ENCODE data around the gene ERC2.

Gene ERC2

DNA sequence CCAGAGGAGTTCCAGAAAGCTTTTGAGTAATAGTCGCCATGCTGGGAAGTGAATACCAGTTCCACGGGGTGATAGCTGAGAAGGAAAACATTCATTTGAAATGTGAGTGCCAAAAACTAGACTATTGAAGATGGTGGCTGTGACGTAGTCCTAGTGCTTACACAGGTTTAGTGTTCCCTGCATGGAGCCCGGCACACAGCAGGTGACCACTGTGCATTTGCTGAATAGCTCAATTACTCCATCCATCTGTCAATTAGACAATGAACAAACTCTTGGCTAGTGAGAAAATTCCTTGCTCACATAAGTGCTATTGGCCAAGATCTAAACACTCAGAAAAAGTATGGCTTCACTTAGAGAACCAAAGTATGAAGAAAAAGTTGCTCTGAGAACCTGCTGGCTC lies 533.0 kb downstream of the ERC2 start:
- H3K27me3 Mint-ChIP-seq, result no peaks in the 10 kb centered on the region
- no peaks in the 10 kb centered on the region for H3K36me3 Mint-ChIP-seq (ENCODE audit: low read depth)
- no peak overlapping the region for H3K4me3 Mint-ChIP-seq
- H3K4me1 Mint-ChIP-seq (ENCODE audit: low read depth), result no peaks in the 10 kb centered on the region
- H3K9me3 Mint-ChIP-seq, result no peaks in the 10 kb centered on the region
- intact Hi-C loops (cut with micrococcal nuclease), result no loop called here
- no peak overlapping the region for H3K27ac Mint-ChIP-seq

DNA sequence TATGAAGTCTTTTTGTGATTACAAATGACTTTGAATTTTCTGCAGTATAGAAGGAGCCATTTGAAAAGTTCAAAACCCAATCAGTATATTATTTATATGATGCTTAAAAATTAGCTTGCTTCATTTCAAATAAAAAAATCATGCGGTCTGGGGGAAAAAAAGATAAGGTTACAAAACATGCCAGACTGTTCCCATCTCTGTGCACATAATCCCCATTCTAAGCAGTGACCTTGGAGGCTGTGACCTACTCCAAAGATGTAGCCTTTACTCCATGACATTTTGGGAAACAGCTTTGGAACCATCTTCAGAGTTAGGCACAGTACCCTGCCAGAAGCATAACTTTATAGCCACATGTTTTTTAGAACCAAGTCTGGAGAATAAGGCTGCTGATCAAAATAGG lies 533.5 kb downstream of the ERC2 start:
- Mint-ChIP-seq H3K9me3 (no peaks in the 10 kb centered on the region), H3K4me1 (ENCODE audit: low read depth) (no peaks in the 10 kb centered on the region), H3K27me3 (no peaks in the 10 kb centered on the region), H3K36me3 (ENCODE audit: low read depth) (no peaks in the 10 kb centered on the region), H3K27ac (no peak overlapping the region), H3K4me3 (no peak overlapping the region)
- intact Hi-C loops (cut with micrococcal nuclease), result no loop called here

DNA sequence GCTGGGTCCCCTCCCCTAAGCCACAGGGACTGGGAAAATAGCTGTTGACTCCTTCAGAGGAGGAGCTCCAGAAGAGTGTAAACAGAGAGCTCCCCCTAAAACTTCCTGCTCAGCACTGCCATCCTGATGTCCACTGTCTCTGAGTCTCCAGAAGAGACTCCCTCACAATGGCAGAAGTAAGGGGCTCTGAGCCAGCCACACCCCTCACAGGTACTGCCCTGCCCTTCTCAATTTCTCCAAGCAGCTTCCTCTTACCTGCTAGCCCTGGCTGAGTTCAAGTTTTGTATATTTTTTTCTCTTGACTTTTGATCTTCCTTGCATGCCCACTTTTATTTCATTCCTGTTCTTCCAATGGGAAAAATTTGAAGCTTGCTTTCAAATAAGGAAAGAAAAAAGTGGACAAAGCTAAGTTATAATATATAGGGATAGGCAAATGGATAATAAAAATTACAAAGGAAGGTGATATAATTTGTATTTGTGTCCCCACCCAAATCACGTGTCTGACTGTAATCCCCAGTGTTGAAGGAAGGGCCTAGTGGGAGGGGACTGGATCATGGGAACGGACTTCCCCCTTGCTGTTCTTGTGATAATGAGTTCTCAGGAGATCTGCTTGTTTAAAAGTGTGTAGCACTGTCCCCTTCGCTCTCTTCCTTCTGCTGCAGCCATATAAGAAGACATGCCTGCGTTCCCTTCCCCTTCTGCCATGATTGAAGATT lies 539.0 kb downstream of the ERC2 start:
- Mint-ChIP-seq H3K27ac (no peak overlapping the region), H3K27me3 (no peaks in the 10 kb centered on the region), H3K36me3 (ENCODE audit: low read depth) (no peaks in the 10 kb centered on the region), H3K4me3 (no peak overlapping the region), H3K4me1 (ENCODE audit: low read depth) (no peaks in the 10 kb centered on the region), H3K9me3 (peaks cover 14% of the 10 kb centered on the region)
- intact Hi-C loops (cut with micrococcal nuclease), result no loop called here

DNA sequence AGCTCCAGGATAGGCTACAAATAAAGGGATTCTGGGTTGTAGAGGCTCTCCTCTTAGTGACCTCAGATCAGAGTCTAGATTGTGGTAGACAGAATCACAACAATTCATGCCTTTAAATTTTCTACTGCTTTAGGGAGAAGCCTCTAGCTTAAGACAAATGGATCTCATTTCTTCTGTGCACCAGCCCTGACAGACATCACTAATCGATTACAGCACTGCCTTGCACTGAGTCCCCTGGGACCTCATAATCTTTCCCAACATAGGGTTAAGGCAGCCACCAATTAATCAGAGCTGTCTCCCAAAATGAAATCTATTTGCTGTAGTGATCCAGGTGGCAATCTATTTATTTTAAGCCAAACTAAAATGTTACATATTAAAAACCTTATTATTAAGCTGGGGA lies 544.6 kb downstream of the ERC2 start:
- Mint-ChIP-seq H3K4me3 (no peak overlapping the region), H3K36me3 (ENCODE audit: low read depth) (no peaks in the 10 kb centered on the region), H3K27me3 (no peaks in the 10 kb centered on the region), H3K9me3 (peaks cover 3% of the 10 kb centered on the region), H3K4me1 (ENCODE audit: low read depth) (no peaks in the 10 kb centered on the region), H3K27ac (no peak overlapping the region)
- intact Hi-C loops (cut with micrococcal nuclease), result no loop called here

DNA sequence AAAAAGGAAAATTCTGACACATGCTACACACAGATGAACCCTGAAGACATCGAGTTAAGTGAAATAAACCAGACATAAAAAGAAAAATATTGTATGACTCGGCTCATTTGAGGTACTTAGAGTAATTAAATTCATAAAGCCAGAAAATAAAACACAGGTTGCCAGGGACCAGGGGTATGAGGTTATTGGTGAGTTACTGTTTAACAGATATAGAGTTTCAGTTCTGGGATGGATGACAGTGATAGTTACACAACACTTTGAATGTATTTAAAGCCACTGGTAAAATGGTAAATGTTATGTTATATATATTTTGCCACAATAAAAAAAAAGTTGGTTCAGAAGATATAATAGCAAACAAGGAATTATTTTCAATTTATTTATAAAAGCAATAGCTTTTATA lies 545.1 kb downstream of the ERC2 start:
- Mint-ChIP-seq H3K27ac (no peak overlapping the region), H3K4me1 (ENCODE audit: low read depth) (no peaks in the 10 kb centered on the region), H3K4me3 (no peak overlapping the region), H3K9me3 (no peaks in the 10 kb centered on the region), H3K36me3 (ENCODE audit: low read depth) (no peaks in the 10 kb centered on the region), H3K27me3 (no peaks in the 10 kb centered on the region)
- intact Hi-C loops (cut with micrococcal nuclease), result no loop called here

DNA sequence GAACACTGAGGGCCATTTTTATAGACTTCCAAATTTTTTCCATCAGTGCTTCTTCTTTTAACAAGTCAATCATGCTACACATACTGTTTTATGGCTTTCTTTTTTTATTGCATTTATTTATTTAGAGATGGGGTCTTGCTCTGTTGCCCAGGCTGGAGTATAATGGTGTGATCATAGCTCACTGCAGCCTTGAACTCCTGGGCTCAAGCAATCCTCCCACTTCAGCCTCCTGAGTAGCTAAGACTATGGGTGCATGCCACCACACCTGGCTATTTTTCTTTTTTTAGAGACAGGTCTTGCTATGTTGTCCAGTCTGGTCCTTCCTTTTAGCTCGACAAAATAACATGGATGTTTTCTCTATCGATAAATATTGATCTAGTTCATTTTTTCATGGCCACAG lies 555.4 kb downstream of the ERC2 start:
- H3K27me3 Mint-ChIP-seq, result no peaks in the 10 kb centered on the region
- H3K9me3 Mint-ChIP-seq, result no peaks in the 10 kb centered on the region
- no peaks in the 10 kb centered on the region for H3K36me3 Mint-ChIP-seq (ENCODE audit: low read depth)
- intact Hi-C loops (cut with micrococcal nuclease), result no loop called here
- H3K4me1 Mint-ChIP-seq (ENCODE audit: low read depth), result no peaks in the 10 kb centered on the region
- H3K27ac Mint-ChIP-seq, result no peak overlapping the region
- no peak overlapping the region for H3K4me3 Mint-ChIP-seq

DNA sequence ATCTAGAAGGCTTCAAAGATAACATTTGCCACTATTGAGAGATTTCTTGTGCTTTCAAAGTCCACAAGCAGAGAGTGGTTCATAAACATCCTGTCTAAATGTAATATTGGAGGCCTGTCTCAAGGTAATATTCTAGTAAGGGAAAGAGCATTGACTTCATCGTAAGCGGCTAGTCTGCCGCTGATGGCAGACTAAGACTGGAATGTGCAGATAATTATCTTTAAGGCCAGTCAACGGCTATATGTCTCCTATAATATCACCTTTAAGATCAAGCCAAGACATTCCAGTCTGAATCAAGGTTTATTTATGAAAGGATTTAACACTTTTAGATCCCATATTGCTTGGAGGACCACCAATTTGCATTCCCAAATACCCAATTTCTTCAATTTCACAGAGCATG lies 557.0 kb downstream of the ERC2 start:
- no peaks in the 10 kb centered on the region for H3K27me3 Mint-ChIP-seq
- intact Hi-C loops (cut with micrococcal nuclease), result no loop called here
- H3K4me3 Mint-ChIP-seq, result no peak overlapping the region
- H3K9me3 Mint-ChIP-seq, result no peaks in the 10 kb centered on the region
- no peak overlapping the region for H3K27ac Mint-ChIP-seq
- H3K36me3 Mint-ChIP-seq (ENCODE audit: low read depth), result no peaks in the 10 kb centered on the region
- H3K4me1 Mint-ChIP-seq (ENCODE audit: low read depth), result no peaks in the 10 kb centered on the region

DNA sequence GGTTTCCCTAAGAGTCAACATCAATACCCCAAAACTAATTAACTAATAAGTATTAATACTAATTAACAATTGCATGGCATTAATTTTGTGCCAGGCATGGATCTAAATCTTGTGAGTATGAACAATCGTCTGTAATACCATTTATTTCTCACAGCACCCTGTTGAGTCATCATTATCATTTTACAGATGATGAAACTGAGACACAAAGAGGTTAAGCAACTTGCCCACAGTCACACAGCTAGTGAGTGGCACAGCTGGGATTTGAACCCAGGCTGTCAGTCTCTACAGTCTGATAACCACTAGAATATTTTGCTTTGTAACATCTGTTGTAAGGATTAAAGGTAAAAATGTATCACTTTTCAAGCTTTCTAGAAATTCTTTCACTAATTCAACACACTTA lies 557.7 kb downstream of the ERC2 start:
- no peaks in the 10 kb centered on the region for H3K9me3 Mint-ChIP-seq
- no peaks in the 10 kb centered on the region for H3K4me1 Mint-ChIP-seq (ENCODE audit: low read depth)
- H3K27me3 Mint-ChIP-seq, result no peaks in the 10 kb centered on the region
- no peak overlapping the region for H3K27ac Mint-ChIP-seq
- no peak overlapping the region for H3K4me3 Mint-ChIP-seq
- H3K36me3 Mint-ChIP-seq (ENCODE audit: low read depth), result no peaks in the 10 kb centered on the region
- intact Hi-C loops (cut with micrococcal nuclease), result no loop called here

DNA sequence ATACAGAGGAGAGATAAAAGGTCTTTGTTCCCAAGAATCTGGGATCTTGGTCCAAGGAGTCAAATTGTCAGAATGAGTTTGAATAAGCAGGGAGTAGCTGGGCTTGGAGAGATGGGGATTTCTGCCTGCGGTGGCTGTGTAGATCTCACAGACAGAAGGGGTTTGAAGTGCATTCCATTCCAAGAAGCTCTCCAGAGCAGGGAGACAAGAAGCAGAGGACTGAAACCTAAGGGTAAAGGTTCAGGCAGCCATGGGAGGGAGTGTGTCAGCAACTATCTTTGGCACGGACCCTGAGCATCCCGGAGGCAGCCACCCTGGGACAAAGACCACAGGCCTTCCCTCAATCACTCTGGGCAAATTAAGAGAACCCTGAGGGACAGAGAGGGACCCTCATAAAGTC lies 558.9 kb downstream of the ERC2 start:
- H3K27me3 Mint-ChIP-seq, result no peaks in the 10 kb centered on the region
- intact Hi-C loops (cut with micrococcal nuclease), result no loop called here
- no peaks in the 10 kb centered on the region for H3K4me1 Mint-ChIP-seq (ENCODE audit: low read depth)
- no peak overlapping the region for H3K27ac Mint-ChIP-seq
- H3K4me3 Mint-ChIP-seq, result no peak overlapping the region
- no peaks in the 10 kb centered on the region for H3K9me3 Mint-ChIP-seq
- no peaks in the 10 kb centered on the region for H3K36me3 Mint-ChIP-seq (ENCODE audit: low read depth)

DNA sequence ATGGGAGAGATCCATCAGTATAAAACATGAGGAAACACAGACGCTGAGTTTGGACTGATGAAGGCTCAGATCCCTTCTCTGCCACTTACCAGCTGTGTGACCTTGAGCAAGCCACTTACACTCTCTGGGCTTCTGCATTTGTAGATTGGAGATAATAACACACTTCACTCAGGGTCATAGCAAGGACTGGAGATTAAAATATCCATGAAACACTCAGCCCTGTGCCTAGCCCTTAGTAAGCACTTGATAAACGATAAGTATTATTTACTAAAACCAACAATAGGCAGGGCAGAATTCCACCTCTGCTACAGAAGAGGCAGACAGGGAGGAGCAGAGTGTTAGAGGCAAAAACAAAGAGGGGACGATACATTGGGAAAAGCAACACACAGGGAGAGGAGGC lies 560.7 kb downstream of the ERC2 start:
- Mint-ChIP-seq H3K27ac (no peak overlapping the region), H3K9me3 (no peaks in the 10 kb centered on the region), H3K36me3 (ENCODE audit: low read depth) (no peaks in the 10 kb centered on the region), H3K4me1 (ENCODE audit: low read depth) (no peaks in the 10 kb centered on the region), H3K4me3 (no peak overlapping the region), H3K27me3 (no peaks in the 10 kb centered on the region)
- intact Hi-C loops (cut with micrococcal nuclease), result no loop called here

DNA sequence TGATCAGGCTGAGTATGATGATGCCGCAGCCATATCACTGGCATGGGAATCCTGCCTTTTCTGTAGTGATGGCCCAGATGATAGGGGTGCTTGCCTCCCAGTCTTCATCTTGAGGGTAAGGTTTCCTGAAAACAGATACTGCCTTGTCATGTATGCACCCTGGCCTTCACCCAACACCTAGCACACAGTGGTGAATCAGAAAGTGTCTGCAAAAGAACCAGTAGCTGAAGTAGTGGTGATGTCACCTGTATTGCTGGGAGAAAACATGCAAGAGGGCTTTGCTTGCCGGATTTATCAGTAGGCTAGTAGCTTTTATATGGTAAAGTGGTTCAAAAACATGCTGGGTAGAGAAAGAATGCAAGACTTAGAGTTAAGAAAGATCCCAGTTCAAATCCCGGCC lies 561.4 kb downstream of the ERC2 start:
- intact Hi-C loops (cut with micrococcal nuclease), result no loop called here
- no peaks in the 10 kb centered on the region for H3K36me3 Mint-ChIP-seq (ENCODE audit: low read depth)
- no peak overlapping the region for H3K27ac Mint-ChIP-seq
- H3K4me3 Mint-ChIP-seq, result no peak overlapping the region
- H3K27me3 Mint-ChIP-seq, result no peaks in the 10 kb centered on the region
- H3K4me1 Mint-ChIP-seq (ENCODE audit: low read depth), result no peaks in the 10 kb centered on the region
- H3K9me3 Mint-ChIP-seq, result no peaks in the 10 kb centered on the region

DNA sequence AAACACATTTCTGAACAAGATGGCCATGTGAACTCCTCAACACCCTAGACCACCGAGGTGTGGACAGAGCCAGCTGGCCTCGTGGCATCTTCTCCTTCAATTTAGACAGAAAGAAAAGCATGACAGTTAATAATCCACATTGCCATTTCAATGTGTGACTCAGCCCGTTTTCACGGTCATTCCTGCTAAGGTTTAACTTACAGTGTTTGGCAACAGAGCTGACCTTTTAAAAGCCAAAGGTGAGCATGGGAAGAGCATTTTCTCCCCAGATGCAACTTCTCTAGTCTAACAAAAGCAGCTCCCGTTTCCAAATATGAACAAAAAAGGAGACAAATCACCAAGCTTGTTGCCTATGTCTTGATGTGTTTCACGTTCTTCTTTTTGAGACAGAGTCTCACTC lies 563.6 kb downstream of the ERC2 start:
- H3K4me3 Mint-ChIP-seq, result no peak overlapping the region
- H3K4me1 Mint-ChIP-seq (ENCODE audit: low read depth), result no peaks in the 10 kb centered on the region
- no peaks in the 10 kb centered on the region for H3K36me3 Mint-ChIP-seq (ENCODE audit: low read depth)
- intact Hi-C loops (cut with micrococcal nuclease), result no loop called here
- no peak overlapping the region for H3K27ac Mint-ChIP-seq
- no peaks in the 10 kb centered on the region for H3K27me3 Mint-ChIP-seq
- no peaks in the 10 kb centered on the region for H3K9me3 Mint-ChIP-seq

DNA sequence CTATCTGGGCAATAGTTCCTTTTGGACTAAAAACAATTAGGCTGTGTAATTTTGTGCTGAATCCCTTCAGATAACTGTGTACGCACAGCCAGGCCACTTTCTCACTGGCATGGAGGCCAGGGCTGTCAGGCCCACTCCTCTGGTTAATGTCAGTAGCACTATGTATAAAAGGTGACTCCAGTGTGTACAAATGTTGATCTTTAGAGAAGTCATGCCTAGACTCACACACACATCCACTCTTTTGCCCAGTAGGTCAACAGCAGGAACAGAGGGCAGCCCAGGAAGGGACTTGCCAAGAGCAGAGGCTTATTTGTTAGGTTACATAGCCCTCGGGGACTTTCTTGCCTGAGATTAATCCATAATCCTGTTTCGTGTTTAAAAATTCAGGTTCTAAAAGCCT lies 564.6 kb downstream of the ERC2 start:
- H3K27me3 Mint-ChIP-seq, result no peaks in the 10 kb centered on the region
- no peaks in the 10 kb centered on the region for H3K9me3 Mint-ChIP-seq
- H3K27ac Mint-ChIP-seq, result no peak overlapping the region
- no peaks in the 10 kb centered on the region for H3K4me1 Mint-ChIP-seq (ENCODE audit: low read depth)
- intact Hi-C loops (cut with micrococcal nuclease), result no loop called here
- H3K4me3 Mint-ChIP-seq, result no peak overlapping the region
- no peaks in the 10 kb centered on the region for H3K36me3 Mint-ChIP-seq (ENCODE audit: low read depth)

DNA sequence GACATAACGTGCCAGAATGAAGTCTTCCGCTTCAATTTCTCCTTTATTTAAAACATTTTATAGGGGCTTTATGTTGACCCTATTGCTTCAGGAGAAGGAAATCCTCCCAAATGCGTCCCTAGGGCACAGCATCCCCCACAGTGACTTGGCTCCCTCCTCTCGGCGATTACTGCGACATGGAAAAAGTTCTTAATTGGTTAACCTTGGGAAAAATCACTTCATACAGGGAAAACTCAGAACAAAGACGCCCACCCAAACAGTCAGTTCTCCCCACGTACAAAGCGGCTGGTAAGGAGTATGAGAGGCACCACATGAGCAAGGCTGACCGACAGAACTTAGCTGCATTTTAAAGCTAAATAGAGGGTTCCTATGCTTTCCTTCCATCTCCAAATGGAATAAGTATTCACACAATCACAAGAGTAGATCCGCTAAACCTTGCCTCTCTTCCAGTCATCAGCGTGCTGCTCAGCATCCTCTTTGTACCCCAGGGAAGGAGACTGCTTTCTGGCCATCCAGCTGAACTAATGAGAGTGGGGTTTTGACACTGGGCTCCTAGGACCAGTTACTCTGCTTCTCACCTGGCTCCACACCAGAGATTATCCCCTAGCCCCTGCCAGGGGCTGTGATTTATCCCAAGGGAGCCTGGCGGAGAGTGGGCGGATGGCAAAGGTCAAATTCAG lies 565.9 kb downstream of the ERC2 start:
- no peaks in the 10 kb centered on the region for H3K4me1 Mint-ChIP-seq (ENCODE audit: low read depth)
- H3K27me3 Mint-ChIP-seq, result no peaks in the 10 kb centered on the region
- intact Hi-C loops (cut with micrococcal nuclease), result no loop called here
- no peaks in the 10 kb centered on the region for H3K36me3 Mint-ChIP-seq (ENCODE audit: low read depth)
- no peaks in the 10 kb centered on the region for H3K9me3 Mint-ChIP-seq
- H3K27ac Mint-ChIP-seq, result no peak overlapping the region
- no peak overlapping the region for H3K4me3 Mint-ChIP-seq

DNA sequence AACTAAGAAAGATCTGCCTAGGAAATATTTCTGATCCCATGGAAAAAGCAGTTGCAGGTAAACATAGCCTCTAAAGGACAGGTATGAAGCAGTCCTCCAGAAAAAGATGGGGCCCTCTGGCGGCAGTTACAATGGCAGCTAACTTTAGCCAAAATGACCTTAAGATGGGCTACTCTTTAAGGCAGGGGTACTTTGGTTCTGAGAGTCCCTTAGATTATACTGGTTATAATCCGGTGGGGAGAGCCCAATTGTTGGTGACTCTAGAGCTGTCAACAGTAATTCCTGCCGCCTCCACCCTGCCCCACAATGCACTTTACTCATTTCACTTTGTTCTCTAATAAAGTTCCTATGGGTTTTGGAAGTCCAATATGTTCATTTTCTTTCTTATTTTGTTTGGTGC lies 568.4 kb downstream of the ERC2 start:
- intact Hi-C loops (cut with micrococcal nuclease), result loop anchor here (10.0 kb wide), 1 partner anchor 415 kb away; the partner anchor contains the start of gene WNT5A
- H3K4me3 Mint-ChIP-seq, result no peak overlapping the region
- H3K27ac Mint-ChIP-seq, result no peak overlapping the region
- no peaks in the 10 kb centered on the region for H3K27me3 Mint-ChIP-seq
- H3K36me3 Mint-ChIP-seq (ENCODE audit: low read depth), result no peaks in the 10 kb centered on the region
- no peaks in the 10 kb centered on the region for H3K9me3 Mint-ChIP-seq
- no peaks in the 10 kb centered on the region for H3K4me1 Mint-ChIP-seq (ENCODE audit: low read depth)
